ENCODE data around the gene KRTAP10-11. TPM values are rescaled to one million over a fixed set of nuclear protein-coding genes. Genes with fewer than 3 reads are reported as not detected.

The KRTAP10-11 gene
- total and polyA plus RNA-seq, 12 donors: not detected

GRCh38 chr21:44691686-44692085, 45.5 kb downstream of the KRTAP10-11 start:
- WGBS, 2 donors: 64 to 70% methylated on average over 2 of the region's 2 CpGs
- no peak for DNase-seq
- Histone ChIP-seq H3K36me3 (no peaks in the 10 kb centered on the region), H3K27me3 (peaks cover 0 to 61% (median 30%) of the 10 kb centered on the region in 7 donors), H3K27ac (no peak overlapping the region), H3K4me3 (no peak overlapping the region), H3K9me3 (peaks cover 0 to 31% (median 12%) of the 10 kb centered on the region in 11 donors), H3K4me1 (no peaks in the 10 kb centered on the region)
- no peak for ATAC-seq
- intact Hi-C loops (cut with DNase I): no loop called here
- TF ChIP-seq, protein P1, sequence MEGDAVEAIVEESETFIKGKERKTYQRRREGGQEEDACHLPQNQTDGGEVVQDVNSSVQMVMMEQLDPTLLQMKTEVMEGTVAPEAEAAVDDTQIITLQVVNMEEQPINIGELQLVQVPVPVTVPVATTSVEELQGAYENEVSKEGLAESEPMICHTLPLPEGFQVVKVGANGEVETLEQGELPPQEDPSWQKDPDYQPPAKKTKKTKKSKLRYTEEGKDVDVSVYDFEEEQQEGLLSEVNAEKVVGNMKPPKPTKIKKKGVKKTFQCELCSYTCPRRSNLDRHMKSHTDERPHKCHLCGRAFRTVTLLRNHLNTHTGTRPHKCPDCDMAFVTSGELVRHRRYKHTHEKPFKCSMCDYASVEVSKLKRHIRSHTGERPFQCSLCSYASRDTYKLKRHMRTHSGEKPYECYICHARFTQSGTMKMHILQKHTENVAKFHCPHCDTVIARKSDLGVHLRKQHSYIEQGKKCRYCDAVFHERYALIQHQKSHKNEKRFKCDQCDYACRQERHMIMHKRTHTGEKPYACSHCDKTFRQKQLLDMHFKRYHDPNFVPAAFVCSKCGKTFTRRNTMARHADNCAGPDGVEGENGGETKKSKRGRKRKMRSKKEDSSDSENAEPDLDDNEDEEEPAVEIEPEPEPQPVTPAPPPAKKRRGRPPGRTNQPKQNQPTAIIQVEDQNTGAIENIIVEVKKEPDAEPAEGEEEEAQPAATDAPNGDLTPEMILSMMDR (IDR thresholded peaks at IDR 0.05): no peak

DNA sequence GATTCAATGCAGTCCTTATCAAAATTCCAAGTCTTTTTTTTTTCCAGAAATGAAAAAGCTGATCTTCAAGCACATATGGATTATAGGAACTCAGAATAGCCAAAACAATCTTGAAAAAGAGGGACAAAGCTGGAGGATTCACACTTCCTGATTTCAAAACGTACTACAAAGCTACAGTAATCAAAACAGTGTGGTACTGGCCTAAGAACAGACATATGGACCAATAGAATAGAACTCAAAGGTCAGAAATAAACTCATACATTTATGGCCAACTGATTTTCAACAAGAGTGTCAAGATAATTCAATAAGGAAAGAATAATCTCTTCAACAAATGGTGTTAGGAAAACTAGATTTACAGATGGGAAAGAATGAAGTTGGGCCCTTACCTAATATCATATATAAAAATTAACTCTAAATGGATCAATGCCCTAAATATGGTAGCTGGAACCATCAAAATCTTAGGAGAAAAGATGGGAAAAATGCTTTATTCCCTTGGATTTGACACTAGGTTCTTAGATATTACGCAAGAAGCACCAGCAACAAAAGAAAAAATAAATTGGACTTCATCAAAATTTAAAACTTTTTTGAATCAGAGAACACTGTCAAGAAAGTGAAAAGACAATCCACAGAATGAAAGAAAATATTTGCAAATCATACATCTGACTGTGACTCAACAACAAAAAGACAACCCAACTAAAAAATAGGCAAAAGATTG, 46.7 kb downstream of the KRTAP10-11 start:
- TF ChIP-seq, protein P1 (IDR thresholded peaks at IDR 0.05): no peak
- whole genome bisulfite sequencing, 2 donors: 50% methylated on average over 2 of the region's 2 CpGs
- no peak overlapping the region for H3K27ac ChIP-seq
- ATAC-seq: no peak
- peaks cover 0 to 59% (median 28%) of the 10 kb centered on the region in 7 donors for H3K27me3 ChIP-seq
- H3K4me3 ChIP-seq: no peak overlapping the region
- peaks cover 0 to 31% (median 12%) of the 10 kb centered on the region in 11 donors for H3K9me3 ChIP-seq
- H3K4me1 ChIP-seq: no peaks in the 10 kb centered on the region
- no peak for DNase-seq
- intact Hi-C loops (cut with DNase I): no loop called here
- H3K36me3 ChIP-seq: no peaks in the 10 kb centered on the region

- Histone ChIP-seq H3K4me1 (no peaks in the 10 kb centered on the region), H3K4me3 (no peak overlapping the region), H3K9me3 (peaks cover 0 to 31% (median 12%) of the 10 kb centered on the region in 11 donors), H3K27me3 (peaks cover 0 to 65% (median 37%) of the 10 kb centered on the region in 7 donors), H3K27ac (no peak overlapping the region), H3K36me3 (no peaks in the 10 kb centered on the region)
- DNase-seq: no peak
- WGBS, 2 donors: 67 to 68% methylated on average over 11 of the region's 11 CpGs
- intact Hi-C loops (cut with DNase I): no loop called here
- ATAC-seq: no peak
- TF ChIP-seq, protein P1 (IDR thresholded peaks at IDR 0.05): no peak
Observed at GRCh38 chr21:44694776-44695175, 48.6 kb downstream of the KRTAP10-11 start.

DNA sequence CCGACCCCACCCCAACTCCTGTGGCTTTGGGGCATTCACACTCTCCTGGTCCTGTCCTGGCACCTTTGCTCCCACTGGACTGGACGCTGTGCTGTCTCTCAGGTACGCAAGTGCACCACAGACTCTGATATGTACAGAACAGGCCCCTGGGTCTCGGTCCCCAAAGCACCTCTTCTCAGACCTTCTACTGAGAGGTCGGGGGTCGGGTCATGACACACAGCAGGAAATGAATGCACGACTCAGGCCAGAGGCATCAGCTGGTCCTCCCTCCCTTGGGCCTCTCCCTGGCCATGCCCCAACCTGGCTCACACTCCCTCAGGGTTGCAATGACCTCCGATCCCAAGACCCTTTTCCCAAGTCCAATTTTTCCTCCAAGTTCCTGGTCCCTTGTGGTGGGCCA, 49.0 kb downstream of the KRTAP10-11 start:
- H3K9me3 ChIP-seq: peaks cover 0 to 31% (median 12%) of the 10 kb centered on the region in 11 donors
- H3K36me3 ChIP-seq: no peaks in the 10 kb centered on the region
- TF ChIP-seq, protein P1 (IDR thresholded peaks at IDR 0.05): no peak
- H3K27me3 ChIP-seq: peaks cover 0 to 65% (median 41%) of the 10 kb centered on the region in 7 donors
- H3K4me3 ChIP-seq: no peak overlapping the region
- intact Hi-C loops (cut with DNase I): no loop called here
- 58 to 66% methylated on average over 8 of the region's 8 CpGs for WGBS, 2 donors
- ATAC-seq (no peak), DNase-seq (no peak)
- no peaks in the 10 kb centered on the region for H3K4me1 ChIP-seq
- no peak overlapping the region for H3K27ac ChIP-seq
